GM12878 (cell line): Measurements from ENCODE around the gene CERCAM. TPM values are rescaled to one million over a fixed set of nuclear protein-coding genes. Genes with fewer than 3 reads are reported as not detected.

Experiments
- EGR1 ChIP-seq, 2 experiments: IDR thresholded peaks; 1 replicate in 1 of 2; 2 replicates in 1 of 2; pipeline ENCODE4 v1.6.1; 2011 to 2012; ENCODE audit warnings: low read depth in 2 of 2, low read length in 2 of 2, borderline replicate concordance in 1 of 2, mild to moderate bottlenecking in 1 of 2, moderate library complexity in 1 of 2
- ESRRA ChIP-seq: IDR thresholded peaks from 2 replicates; pipeline ENCODE4 v1.6.1; 2012; ENCODE audit warnings: mild to moderate bottlenecking, low read length, improper control_type of control experiment
- HDAC6 ChIP-seq: fragments of 200-600 bp; sonication (generic); IDR thresholded peaks from one replicate; pipeline ENCODE4 v1.8.0; 2017; ENCODE audit warnings: antibody characterized with exemption; ENCODE audit not compliant: unreplicated experiment
- IKZF1 ChIP-seq: fragments of 450-650 bp; conservative IDR thresholded peaks from 2 replicates; pipeline ENCODE4 v1.6.1; 2017; ENCODE audit warnings: antibody characterized with exemption, mild to moderate bottlenecking
- PML ChIP-seq: IDR thresholded peaks from 2 replicates; pipeline ENCODE4 v1.6.1; 2012; ENCODE audit warnings: low read length, inconsistent platforms
- POLR2A ChIP-seq: IDR thresholded peaks from 2 replicates; pipeline ENCODE4 v1.6.1; 2011; ENCODE audit warnings: low read depth, mild to moderate bottlenecking, low read length
- POLR2AphosphoS5 ChIP-seq: IDR thresholded peaks from 2 replicates; pipeline ENCODE4 v1.6.1; 2011; ENCODE audit warnings: mild to moderate bottlenecking, low read length, inconsistent platforms
- polyA plus RNA-seq, 11 experiments: library from polyadenylated mRNA; depleted of rRNA in 4 of 11; unstranded in 6 of 11; stranded (reverse) in 5 of 11; fragments of >200 nt; fragmentation: Nextera tagmentation in 4 of 11; fragmentation: Illumina TruSeq in 1 of 11; extraction: Ambion mirVana in 4 of 11; extraction: Trizol in 1 of 11; gene quantifications; 1 replicate in 1 of 11; 2 replicates in 10 of 11; pipeline versions ENCODE4 v1.2.1 to v1.2.3, GENCODE V29; 2011 to 2016; ENCODE audit warnings: inconsistent platforms in 2 of 11, missing spikeins in 2 of 11, low read depth in 1 of 11
- total RNA-seq, 4 experiments: library from RNA; depleted of rRNA in 3 of 4; stranded (reverse); fragments of >200 nt in 3 of 4; fragmentation: Illumina TruSeq in 1 of 4; extraction: Trizol in 1 of 4; gene quantifications; 2 replicates each; pipeline versions ENCODE4 v1.2.1 to v1.2.3, GENCODE V29; 2013 to 2021
- TF ChIP-seq, protein P1 (sequence below): fragments of 450-650 bp; IDR thresholded peaks from 2 replicates; pipeline ENCODE4 v1.6.1; 2017; ENCODE audit warnings: mild to moderate bottlenecking, moderate library complexity
- TF ChIP-seq, protein P2 (sequence below): fragments of 150-350 bp; IDR thresholded peaks from 2 replicates; pipeline ENCODE4 v1.6.1; 2014; ENCODE audit warnings: mild to moderate bottlenecking, low read depth, low read length
- TF ChIP-seq, protein P3 (sequence below): IDR thresholded peaks from 2 replicates; pipeline ENCODE4 v1.6.1; 2011; ENCODE audit warnings: borderline replicate concordance, low read depth, mild to moderate bottlenecking, moderate library complexity, low read length; ENCODE audit not compliant: insufficient read depth, poor library complexity, severe bottlenecking
- TF ChIP-seq, protein P4 (sequence below): IDR thresholded peaks from 2 replicates; pipeline ENCODE4 v1.6.1; 2012; ENCODE audit warnings: low read depth, low read length, improper control_type of control experiment

CERCAM gene
- total and polyA plus RNA-seq, 10 of the 15 experiments (the other 5 are each of a cell fraction or from before 2014, with no cell fraction given): 0.05 to 6.7 (median 0.71) TPM

DNA sequence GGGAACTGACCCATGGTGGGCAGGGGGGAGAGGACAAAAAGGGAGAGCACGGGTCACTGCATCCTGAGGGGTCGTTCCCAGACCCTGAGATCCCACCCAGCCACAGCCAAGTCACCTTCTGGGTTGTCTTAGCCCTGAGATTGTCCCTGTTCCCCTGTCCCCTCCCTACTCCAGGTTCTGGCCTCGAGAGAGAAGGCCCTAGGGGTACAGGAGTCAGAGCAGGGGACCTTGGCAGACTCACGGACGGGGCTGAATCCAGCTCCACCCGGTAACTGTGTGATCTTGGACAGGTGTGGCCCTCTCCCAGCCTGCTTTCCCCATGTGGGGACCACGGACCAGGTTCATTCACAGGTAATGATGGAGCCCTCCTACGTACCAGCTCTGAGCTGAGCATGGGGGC is 11.2 kb upstream of the CERCAM start (continued):
- TF ChIP-seq, protein P1, sequence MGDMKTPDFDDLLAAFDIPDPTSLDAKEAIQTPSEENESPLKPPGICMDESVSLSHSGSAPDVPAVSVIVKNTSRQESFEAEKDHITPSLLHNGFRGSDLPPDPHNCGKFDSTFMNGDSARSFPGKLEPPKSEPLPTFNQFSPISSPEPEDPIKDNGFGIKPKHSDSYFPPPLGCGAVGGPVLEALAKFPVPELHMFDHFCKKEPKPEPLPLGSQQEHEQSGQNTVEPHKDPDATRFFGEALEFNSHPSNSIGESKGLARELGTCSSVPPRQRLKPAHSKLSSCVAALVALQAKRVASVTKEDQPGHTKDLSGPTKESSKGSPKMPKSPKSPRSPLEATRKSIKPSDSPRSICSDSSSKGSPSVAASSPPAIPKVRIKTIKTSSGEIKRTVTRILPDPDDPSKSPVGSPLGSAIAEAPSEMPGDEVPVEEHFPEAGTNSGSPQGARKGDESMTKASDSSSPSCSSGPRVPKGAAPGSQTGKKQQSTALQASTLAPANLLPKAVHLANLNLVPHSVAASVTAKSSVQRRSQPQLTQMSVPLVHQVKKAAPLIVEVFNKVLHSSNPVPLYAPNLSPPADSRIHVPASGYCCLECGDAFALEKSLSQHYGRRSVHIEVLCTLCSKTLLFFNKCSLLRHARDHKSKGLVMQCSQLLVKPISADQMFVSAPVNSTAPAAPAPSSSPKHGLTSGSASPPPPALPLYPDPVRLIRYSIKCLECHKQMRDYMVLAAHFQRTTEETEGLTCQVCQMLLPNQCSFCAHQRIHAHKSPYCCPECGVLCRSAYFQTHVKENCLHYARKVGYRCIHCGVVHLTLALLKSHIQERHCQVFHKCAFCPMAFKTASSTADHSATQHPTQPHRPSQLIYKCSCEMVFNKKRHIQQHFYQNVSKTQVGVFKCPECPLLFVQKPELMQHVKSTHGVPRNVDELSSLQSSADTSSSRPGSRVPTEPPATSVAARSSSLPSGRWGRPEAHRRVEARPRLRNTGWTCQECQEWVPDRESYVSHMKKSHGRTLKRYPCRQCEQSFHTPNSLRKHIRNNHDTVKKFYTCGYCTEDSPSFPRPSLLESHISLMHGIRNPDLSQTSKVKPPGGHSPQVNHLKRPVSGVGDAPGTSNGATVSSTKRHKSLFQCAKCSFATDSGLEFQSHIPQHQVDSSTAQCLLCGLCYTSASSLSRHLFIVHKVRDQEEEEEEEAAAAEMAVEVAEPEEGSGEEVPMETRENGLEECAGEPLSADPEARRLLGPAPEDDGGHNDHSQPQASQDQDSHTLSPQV: no peak
- no peak for TF ChIP-seq PML
- TF ChIP-seq, protein P2, sequence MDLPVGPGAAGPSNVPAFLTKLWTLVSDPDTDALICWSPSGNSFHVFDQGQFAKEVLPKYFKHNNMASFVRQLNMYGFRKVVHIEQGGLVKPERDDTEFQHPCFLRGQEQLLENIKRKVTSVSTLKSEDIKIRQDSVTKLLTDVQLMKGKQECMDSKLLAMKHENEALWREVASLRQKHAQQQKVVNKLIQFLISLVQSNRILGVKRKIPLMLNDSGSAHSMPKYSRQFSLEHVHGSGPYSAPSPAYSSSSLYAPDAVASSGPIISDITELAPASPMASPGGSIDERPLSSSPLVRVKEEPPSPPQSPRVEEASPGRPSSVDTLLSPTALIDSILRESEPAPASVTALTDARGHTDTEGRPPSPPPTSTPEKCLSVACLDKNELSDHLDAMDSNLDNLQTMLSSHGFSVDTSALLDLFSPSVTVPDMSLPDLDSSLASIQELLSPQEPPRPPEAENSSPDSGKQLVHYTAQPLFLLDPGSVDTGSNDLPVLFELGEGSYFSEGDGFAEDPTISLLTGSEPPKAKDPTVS: no peak
- no peak for TF ChIP-seq HDAC6
- TF ChIP-seq, protein P3, sequence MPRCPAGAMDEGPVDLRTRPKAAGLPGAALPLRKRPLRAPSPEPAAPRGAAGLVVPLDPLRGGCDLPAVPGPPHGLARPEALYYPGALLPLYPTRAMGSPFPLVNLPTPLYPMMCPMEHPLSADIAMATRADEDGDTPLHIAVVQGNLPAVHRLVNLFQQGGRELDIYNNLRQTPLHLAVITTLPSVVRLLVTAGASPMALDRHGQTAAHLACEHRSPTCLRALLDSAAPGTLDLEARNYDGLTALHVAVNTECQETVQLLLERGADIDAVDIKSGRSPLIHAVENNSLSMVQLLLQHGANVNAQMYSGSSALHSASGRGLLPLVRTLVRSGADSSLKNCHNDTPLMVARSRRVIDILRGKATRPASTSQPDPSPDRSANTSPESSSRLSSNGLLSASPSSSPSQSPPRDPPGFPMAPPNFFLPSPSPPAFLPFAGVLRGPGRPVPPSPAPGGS: no peak
- TF ChIP-seq POLR2A: no peak
- TF ChIP-seq POLR2AphosphoS5: no peak
- TF ChIP-seq, protein P4, sequence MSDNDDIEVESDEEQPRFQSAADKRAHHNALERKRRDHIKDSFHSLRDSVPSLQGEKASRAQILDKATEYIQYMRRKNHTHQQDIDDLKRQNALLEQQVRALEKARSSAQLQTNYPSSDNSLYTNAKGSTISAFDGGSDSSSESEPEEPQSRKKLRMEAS: no peak
- no peak for TF ChIP-seq EGR1 (IDR thresholded peaks at IDR 0.05; ENCODE audit: borderline replicate concordance in 1 of 2, low read depth in 2 of 2, low read length in 2 of 2)
- TF ChIP-seq ESRRA: no peak
- TF ChIP-seq IKZF1: no peak
